Right renal pelvis (tissue), 4 donors: Measurements from ENCODE around the gene FER. TPM values are rescaled to one million over a fixed set of nuclear protein-coding genes. Genes with fewer than 3 reads are reported as not detected.
"Not testable (repeated sequence)": the region's sequence is repeated elsewhere in the genome, so short reads cannot be mapped to it uniquely, and the experiment has no call there.

Experiments
- DNase-seq, 4 donors: peaks; one replicate each; pipeline ENCODE4 v3.0.0-alpha.2; 2013; ENCODE audit warnings: low read depth in 4 of 4, low spot score in 3 of 4, missing footprints in 1 of 4
- polyA plus RNA-seq, 4 donors: library from polyadenylated mRNA; unstranded; fragments of 120-200 nt; gene quantifications; one replicate each; pipeline ENCODE4 v1.2.1, GENCODE V29; 2013; ENCODE audit not compliant: insufficient read length in 4 of 4

The FER gene
- polyA plus RNA-seq, 4 donors: 16.1 to 20.6 (median 18.5) TPM

GRCh38 chr5:108867656-108868055 lies 120.0 kb downstream of the FER start:
- DNase-seq: no peak

GRCh38 chr5:108869066-108869465 lies 121.4 kb downstream of the FER start:
- no peak for DNase-seq

- DNase-seq: no peak
Observed at GRCh38 chr5:108876451-108876850, 128.8 kb downstream of the FER start.

GRCh38 chr5:108878756-108879155 lies 131.1 kb downstream of the FER start:
- DNase-seq: no peak

GRCh38 chr5:108881133-108881532 lies 133.4 kb downstream of the FER start:
- no peak for DNase-seq

GRCh38 chr5:108884736-108885135 lies 137.0 kb downstream of the FER start:
- DNase-seq: peak in 1 of 4 donors; percentile 1

GRCh38 chr5:108898257-108898656 lies 150.6 kb downstream of the FER start:
- no peak for DNase-seq

- no peak for DNase-seq
Observed at GRCh38 chr5:108898707-108899106, 151.0 kb downstream of the FER start.

GRCh38 chr5:108899244-108899643 lies 151.5 kb downstream of the FER start:
- not testable (repeated sequence) for DNase-seq

- DNase-seq: no peak
Observed at GRCh38 chr5:108900668-108901067, 153.0 kb downstream of the FER start.

- DNase-seq: no peak
Observed at GRCh38 chr5:108905805-108906204, 158.1 kb downstream of the FER start.

- DNase-seq: no peak
Observed at GRCh38 chr5:108910627-108911026, 162.9 kb downstream of the FER start.

- DNase-seq: no peak
Observed at GRCh38 chr5:108911055-108911454, 163.4 kb downstream of the FER start.

- no peak for DNase-seq
Observed at GRCh38 chr5:108917596-108917995, 169.9 kb downstream of the FER start.

GRCh38 chr5:108919591-108920326 lies 172.1 kb downstream of the FER start:
- DNase-seq: no peak

- DNase-seq: no peak
Observed at GRCh38 chr5:108924457-108924961, 176.8 kb downstream of the FER start.

GRCh38 chr5:108925073-108925472 lies 177.4 kb downstream of the FER start:
- no peak for DNase-seq

GRCh38 chr5:108930107-108930506 lies 182.4 kb downstream of the FER start:
- no peak for DNase-seq

GRCh38 chr5:108935611-108936010 lies 187.9 kb downstream of the FER start:
- no peak for DNase-seq

- DNase-seq: no peak
Observed at GRCh38 chr5:108937221-108937620, 189.5 kb downstream of the FER start.

GRCh38 chr5:108940506-108940905 lies 192.8 kb downstream of the FER start:
- no peak for DNase-seq

GRCh38 chr5:108941746-108942145 lies 194.0 kb downstream of the FER start:
- no peak for DNase-seq

GRCh38 chr5:108942701-108943100 lies 195.0 kb downstream of the FER start:
- DNase-seq: no peak
